Skin epidermis (tissue), 12 donors: ENCODE measurements around the gene TSPY2.
"Not testable (repeated sequence)": the region's sequence is repeated elsewhere in the genome, so short reads cannot be mapped to it uniquely, and the experiment has no call there.

ENCODE experiments used
- H3K27ac ChIP-seq, 21 experiments: fragments of 200-600 bp; sonication (generic) in 11 of 21; one replicate each; pipeline ENCODE4 v1.5.0; 2020; ENCODE audit warnings: mild to moderate bottlenecking in 3 of 21, inconsistent platforms in 2 of 21, moderate library complexity in 2 of 21
- H3K4me3 ChIP-seq, 7 experiments: fragments of 200-600 bp; sonication (generic) in 2 of 7; one replicate each; pipeline ENCODE4 v1.5.0; 2020; ENCODE audit warnings: inconsistent platforms in 2 of 7, mild to moderate bottlenecking in 2 of 7, moderate library complexity in 1 of 7

TSPY2 gene

GRCh38 chrY:6245923-6246322 lies at the start of gene TSPY2:
Gene TSPY2, plus strand, starts transcription at chrY:6246223. Its CDS starts 46 bp downstream, at chrY:6246269.
- H3K4me3 ChIP-seq, H3K27ac ChIP-seq: not testable (repeated sequence)

DNA sequence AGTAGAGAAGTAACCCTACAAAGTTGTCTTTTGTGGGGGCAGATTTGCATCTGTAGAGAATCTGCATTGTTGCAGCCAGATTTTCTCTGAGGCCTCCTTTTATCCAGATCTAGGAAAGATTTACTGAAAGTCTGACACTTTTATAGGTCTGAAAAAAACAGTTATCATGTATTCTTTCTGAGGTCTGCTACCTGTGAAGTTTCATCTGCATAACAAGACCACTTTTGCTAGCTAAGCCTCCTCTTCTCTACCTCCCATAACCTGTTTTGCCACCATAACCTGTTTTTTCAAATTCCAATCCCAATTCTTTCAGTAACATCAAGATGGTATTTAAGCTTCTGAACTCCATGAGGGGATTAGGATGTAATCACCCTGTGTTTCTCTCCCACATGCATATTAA lies 36.5 kb upstream of the TSPY2 start:
- not testable (repeated sequence) for H3K27ac ChIP-seq, H3K4me3 ChIP-seq

DNA sequence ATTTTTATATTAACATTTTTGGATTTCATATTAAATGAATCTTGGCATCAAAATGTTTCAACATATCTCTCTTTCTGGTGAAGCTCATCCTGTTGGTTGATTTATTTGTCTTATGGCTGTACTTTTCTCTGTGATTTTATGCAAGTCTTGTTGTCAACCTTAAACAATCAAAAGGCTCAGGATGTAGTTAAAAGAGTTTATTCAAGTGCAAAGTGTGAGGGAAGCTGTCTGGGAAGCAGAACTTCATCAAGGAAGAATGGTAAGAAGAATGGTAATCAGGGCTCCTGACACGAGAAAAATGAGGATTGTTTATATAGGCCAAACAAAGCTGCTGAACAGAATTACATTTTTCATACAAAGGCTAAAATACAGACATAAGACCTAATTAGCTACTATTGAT lies 29.0 kb upstream of the TSPY2 start:
- H3K4me3 ChIP-seq, H3K27ac ChIP-seq: not testable (repeated sequence)

DNA sequence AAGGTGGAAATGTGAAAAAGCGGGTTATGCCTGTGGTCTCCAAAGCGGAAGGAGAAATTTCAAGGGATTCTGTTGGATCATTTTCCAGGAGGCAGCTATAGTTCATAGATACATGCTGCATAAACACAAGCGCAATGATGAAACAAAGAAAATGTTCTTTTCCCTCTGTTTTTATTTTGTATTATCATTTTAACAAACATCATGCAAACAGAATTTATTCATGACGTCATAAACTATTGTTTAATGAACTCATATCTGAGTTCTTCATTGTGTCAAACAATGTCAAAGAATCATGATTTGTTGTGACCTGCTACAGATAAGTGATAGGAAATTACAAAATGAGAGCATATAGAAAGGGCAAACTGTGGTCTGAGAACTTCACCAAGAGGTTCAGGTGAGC lies 23.8 kb downstream of the TSPY2 start:
- not testable (repeated sequence) for H3K27ac ChIP-seq

More for the DNA sequence above, 23.8 kb downstream of the TSPY2 start:
- not testable (repeated sequence) for H3K4me3 ChIP-seq
